GM12878 (cell line): ENCODE results near the gene MTCH2. TPM values are rescaled to one million over a fixed set of nuclear protein-coding genes. Genes with fewer than 3 reads are reported as not detected.

Source experiments
- ATAC-seq: fragments of 200-7000 bp; cut with Tn5 transposase; 3 replicates; pipeline ENCODE4 v1.9.1; 2020; ENCODE audit warnings: mild to moderate bottlenecking, moderate library complexity
- BruUV-seq: library from RNA; stranded (reverse); fragments of 400-500 nt; replicated peaks from 2 replicates; lab custom pipeline; 2021; lab: Mats Ljungman, UMichigan
- CTCF ChIA-PET: fragments of 300-600 bp; sonication (Branson Sonifier 250); formaldehyde crosslinking; extraction: SDS; loops from one replicate; lab custom pipeline; 2021; ENCODE audit warnings: inconsistent platforms; lab: Yijun Ruan, JAX
- POLR2A ChIA-PET: fragments of 350-600 bp; formaldehyde crosslinking; extraction: SDS; loops from one replicate; lab custom pipeline; 2021; ENCODE audit warnings: inconsistent platforms; lab: Charles Lee
- RAD21 ChIA-PET: fragments of 300-600 bp; sonication (Branson Sonifier 250); formaldehyde crosslinking; loops from one replicate; lab custom pipeline; 2023; ENCODE audit warnings: antibody characterized with exemption; ENCODE audit not compliant: unreplicated experiment; lab: Charles Lee
- SMC1A ChIA-PET: fragments of 300-600 bp; sonication (Branson Sonifier 250); formaldehyde crosslinking; loops from one replicate; lab custom pipeline; 2023; ENCODE audit not compliant: unreplicated experiment, uncharacterized antibody; lab: Charles Lee
- DNase-seq: peaks from one replicate; pipeline ENCODE4 v3.0.0-alpha.2; 2011; ENCODE audit warnings: low read depth, low spot score
- FAIRE-seq: peaks from 3 replicates; lab custom pipeline; 2011; peaks lifted over from hg19 to GRCh38; lab: Jason Lieb, UNC
- H2AFZ ChIP-seq: 2 replicates; pipeline ENCODE4 v1.6.0; 2011; ENCODE audit warnings: low read depth, low read length, control low read depth; ENCODE audit not compliant: control insufficient read depth
- H3K27ac ChIP-seq: 2 replicates; pipeline ENCODE4 v1.5.1; 2011; ENCODE audit warnings: control low read depth; ENCODE audit not compliant: control insufficient read depth, insufficient read depth
- H3K27me3 ChIP-seq, 2 experiments: replicated peaks in 1 of 2; 2 replicates each; pipeline versions ENCODE4 v1.6.0 to v1.6.1; 2011; ENCODE audit warnings: low read length in 1 of 2; ENCODE audit not compliant: control insufficient read depth in 2 of 2, insufficient read depth in 2 of 2
- H3K36me3 ChIP-seq, 2 experiments: 2 replicates each; pipeline ENCODE4 v1.5.1; 2011; ENCODE audit warnings: low read length in 1 of 2; ENCODE audit not compliant: control insufficient read depth in 2 of 2, insufficient read depth in 2 of 2
- H3K4me1 ChIP-seq: 2 replicates; pipeline ENCODE4 v1.6.1; 2011; ENCODE audit warnings: mild to moderate bottlenecking, low read length, moderate library complexity, mixed read lengths; ENCODE audit not compliant: control insufficient read depth, insufficient read depth
- H3K4me2 ChIP-seq: 2 replicates; pipeline ENCODE4 v1.6.0; 2011; ENCODE audit warnings: control low read depth; ENCODE audit not compliant: control insufficient read depth, insufficient read depth
- H3K4me3 ChIP-seq: fragments of 200-600 bp; sonication (generic); 2 replicates; pipeline ENCODE4 v1.5.1; 2016
- H3K79me2 ChIP-seq: 2 replicates; pipeline ENCODE4 v1.6.0; 2011; ENCODE audit warnings: low read length; ENCODE audit not compliant: control insufficient read depth, insufficient read depth
- H3K9ac ChIP-seq: 2 replicates; pipeline ENCODE4 v1.8.0; 2011; ENCODE audit warnings: low read length, control low read depth, mixed read lengths; ENCODE audit not compliant: control insufficient read depth, insufficient read depth
- H3K9me3 ChIP-seq: replicated peaks from 3 replicates; pipeline ENCODE4 v1.5.1; 2011; ENCODE audit warnings: mild to moderate bottlenecking, low read length; ENCODE audit not compliant: control insufficient read depth, insufficient read depth
- H4K20me1 ChIP-seq: 2 replicates; pipeline ENCODE4 v1.6.0; 2011; ENCODE audit not compliant: control insufficient read depth, insufficient read depth
- CEBPZ ChIP-seq: fragments of 150-350 bp; IDR thresholded peaks from 2 replicates; pipeline ENCODE4 v1.6.1; 2016; ENCODE audit warnings: low read depth, low read length
- CHD1 ChIP-seq: IDR thresholded peaks from 2 replicates; pipeline ENCODE4 v1.6.1; 2012; ENCODE audit warnings: low read depth, low read length, improper control_type of control experiment
- CREM ChIP-seq: IDR thresholded peaks from 2 replicates; pipeline ENCODE4 v1.6.1; 2014; ENCODE audit warnings: antibody characterized with exemption, low read depth
- CUX1 ChIP-seq: IDR thresholded peaks from 2 replicates; pipeline ENCODE4 v1.6.1; 2012; ENCODE audit warnings: improper control_type of control experiment, low read depth, low read length; ENCODE audit not compliant: insufficient replicate concordance
- MEF2B ChIP-seq: fragments of 450-650 bp; IDR thresholded peaks from 2 replicates; pipeline ENCODE4 v1.6.1; 2018; ENCODE audit warnings: mild to moderate bottlenecking, moderate library complexity; ENCODE audit not compliant: partially characterized antibody, poor library complexity, severe bottlenecking
- MTA3 ChIP-seq: IDR thresholded peaks from 2 replicates; pipeline ENCODE4 v1.6.1; 2012; ENCODE audit warnings: low read length, inconsistent platforms, borderline replicate concordance
- NRF1 ChIP-seq: conservative IDR thresholded peaks from 2 replicates; pipeline ENCODE4 v1.6.1; 2011; ENCODE audit warnings: mild to moderate bottlenecking, low read depth, low read length, improper control_type of control experiment
- SIN3A ChIP-seq: IDR thresholded peaks from 2 replicates; pipeline ENCODE4 v1.6.1; 2012; ENCODE audit warnings: low read depth, low read length, improper control_type of control experiment
- SUZ12 ChIP-seq: fragments of 200-600 bp; sonication (generic); IDR thresholded peaks from one replicate; pipeline ENCODE4 v1.6.1; 2018; ENCODE audit warnings: antibody characterized with exemption, mild to moderate bottlenecking; ENCODE audit not compliant: unreplicated experiment
- YBX1 ChIP-seq: fragments of 450-650 bp; IDR thresholded peaks from 2 replicates; pipeline ENCODE4 v1.6.1; 2016; ENCODE audit warnings: antibody characterized with exemption
- ZNF217 ChIP-seq: fragments of 450-650 bp; IDR thresholded peaks from 2 replicates; pipeline ENCODE4 v1.6.1; 2017; ENCODE audit warnings: antibody characterized with exemption, mild to moderate bottlenecking
- ZNF24 ChIP-seq: fragments of 450-650 bp; IDR thresholded peaks from 2 replicates; pipeline ENCODE4 v1.6.1; 2017; ENCODE audit warnings: antibody characterized with exemption, mild to moderate bottlenecking
- WGBS: methylation state at CpG from one replicate; pipeline ENCODE4 v1.1.6; 2016; ENCODE audit warnings: low lambda C conversion rate; ENCODE audit not compliant: insufficient replicate concordance, insufficient coverage; ENCODE audit errors: missing lambda C conversion rate; 5-methylcytosine and 5-hydroxymethylcytosine counted together
- in situ Hi-C: fragments of 300-500 bp; cut with MboI; formaldehyde crosslinking; loops from 9 replicates; pipeline ENCODE4 v1.14.3; 2018; ENCODE audit warnings: mixed read lengths
- intact Hi-C: fragments of 100-400 bp; cut with micrococcal nuclease; formaldehyde crosslinking; loops from one replicate; pipeline ENCODE4 v1.14.2; 2022; ENCODE audit not compliant: unreplicated experiment
- polyA plus RNA-seq, 11 experiments: library from polyadenylated mRNA; depleted of rRNA in 4 of 11; unstranded in 6 of 11; stranded (reverse) in 5 of 11; fragments of >200 nt; fragmentation: Nextera tagmentation in 4 of 11; fragmentation: Illumina TruSeq in 1 of 11; extraction: Ambion mirVana in 4 of 11; extraction: Trizol in 1 of 11; gene quantifications; 1 replicate in 1 of 11; 2 replicates in 10 of 11; pipeline versions ENCODE4 v1.2.1 to v1.2.3, GENCODE V29; 2011 to 2016; ENCODE audit warnings: inconsistent platforms in 2 of 11, missing spikeins in 2 of 11, low read depth in 1 of 11
- total RNA-seq, 4 experiments: library from RNA; depleted of rRNA in 3 of 4; stranded (reverse); fragments of >200 nt in 3 of 4; fragmentation: Illumina TruSeq in 1 of 4; extraction: Trizol in 1 of 4; gene quantifications; 2 replicates each; pipeline versions ENCODE4 v1.2.1 to v1.2.3, GENCODE V29; 2013 to 2021

Gene MTCH2
- total and polyA plus RNA-seq, 10 of the 15 experiments (the other 5 are each of a cell fraction or from before 2014, with no cell fraction given) = 72.4 to 341 (median 144) TPM

GRCh38 chr11:47686151-47686550 lies 43.8 kb upstream of the MTCH2 start:
- POLR2A ChIA-PET = interaction anchor here (0.6 kb wide), 2 partner anchors 14 to 466 kb away, joined by 3 to 4 read pairs; no protein-coding TSS in a partner anchor
- H3K4me2 ChIP-seq = no peak overlapping the region
- no peak overlapping the region for H3K27ac ChIP-seq
- FAIRE-seq (no peak), ATAC-seq (no peak)
- no peaks in the 10 kb centered on the region for H3K4me1 ChIP-seq
- WGBS = 100% methylated on average over 1 of the region's 1 CpG
- in situ Hi-C loops = no loop called here
- no peak overlapping the region for H3K9ac ChIP-seq
- no peaks in the 10 kb centered on the region for H4K20me1 ChIP-seq
- CTCF ChIA-PET = no interaction called here
- no peaks in the 10 kb centered on the region for H3K36me3 ChIP-seq
- RAD21 ChIA-PET = no interaction called here
- no peaks in the 10 kb centered on the region for H3K9me3 ChIP-seq
- H3K4me3 ChIP-seq = no peak overlapping the region
- SMC1A ChIA-PET = no interaction called here
- no peak for TF ChIP-seq ZNF217
- TF ChIP-seq CHD1 = no peak
- no peak for TF ChIP-seq NRF1
- TF ChIP-seq CREM = no peak
- TF ChIP-seq MEF2B = no peak
- TF ChIP-seq YBX1 = no peak
- TF ChIP-seq CUX1 = no peak
- TF ChIP-seq MTA3 = no peak
- TF ChIP-seq ZNF24 = no peak
- no peak for TF ChIP-seq CEBPZ
- no peak for TF ChIP-seq SIN3A
- no peak for TF ChIP-seq SUZ12
- TF ChIP-seq, all 136 proteins: peak for 0
- H2AFZ ChIP-seq = no peak overlapping the region
- no peaks in the 10 kb centered on the region for H3K27me3 ChIP-seq
- no peak for DNase-seq
- no TSS peak for BruUV-seq
- H3K79me2 ChIP-seq = no peaks in the 10 kb centered on the region
- intact Hi-C loops = no loop called here
